GDM1 (cell line): ENCODE data around the gene TRIO.
"Not testable (repeated sequence)": the region's sequence is repeated elsewhere in the genome, so short reads cannot be mapped to it uniquely, and the experiment has no call there.

ENCODE experiments used
- DNase-seq: peaks from one replicate; lab custom pipeline; 2025; lab: John Stamatoyannopoulos, UW

TRIO gene

DNA sequence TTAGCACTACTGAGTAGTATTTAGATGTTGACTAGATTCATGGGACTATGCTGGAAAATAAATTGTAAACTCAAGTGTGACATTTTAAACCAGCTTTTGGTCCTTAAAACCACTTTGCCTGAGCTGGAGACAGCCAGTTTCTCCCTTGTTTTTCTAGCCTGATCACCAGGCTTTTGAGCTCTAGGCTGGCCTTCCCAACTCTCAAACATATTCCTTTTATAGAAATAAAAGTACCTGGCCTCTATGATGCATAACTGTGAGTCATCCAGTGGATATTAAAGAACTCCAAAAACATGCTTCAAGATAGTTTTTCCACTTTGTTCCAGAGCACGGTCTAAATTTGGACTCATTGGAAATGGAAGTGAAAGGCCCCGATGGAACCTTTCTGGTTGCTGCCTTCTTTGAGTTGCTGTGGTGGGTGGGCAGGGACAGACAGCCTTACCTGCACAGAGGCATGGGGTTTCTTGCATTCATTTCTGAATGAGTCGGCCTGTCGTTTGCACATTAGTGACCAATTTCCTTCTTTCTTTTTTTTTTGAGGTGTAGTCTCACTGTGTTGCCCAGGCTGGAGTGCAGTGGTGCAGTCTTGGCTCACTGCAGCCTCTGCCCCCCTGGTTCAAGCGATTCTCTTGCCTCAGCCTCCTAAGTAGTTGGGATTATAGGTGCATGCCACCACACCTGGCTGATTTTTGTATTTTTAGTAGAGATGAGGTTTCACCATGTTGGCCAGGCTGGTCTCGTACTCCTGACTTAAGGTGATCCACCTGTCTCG lies 43.1 kb downstream of the TRIO start:
- DNase-seq = no peak

GRCh38 chr5:14187157-14187556 lies 44.0 kb downstream of the TRIO start:
- no peak for DNase-seq

DNA sequence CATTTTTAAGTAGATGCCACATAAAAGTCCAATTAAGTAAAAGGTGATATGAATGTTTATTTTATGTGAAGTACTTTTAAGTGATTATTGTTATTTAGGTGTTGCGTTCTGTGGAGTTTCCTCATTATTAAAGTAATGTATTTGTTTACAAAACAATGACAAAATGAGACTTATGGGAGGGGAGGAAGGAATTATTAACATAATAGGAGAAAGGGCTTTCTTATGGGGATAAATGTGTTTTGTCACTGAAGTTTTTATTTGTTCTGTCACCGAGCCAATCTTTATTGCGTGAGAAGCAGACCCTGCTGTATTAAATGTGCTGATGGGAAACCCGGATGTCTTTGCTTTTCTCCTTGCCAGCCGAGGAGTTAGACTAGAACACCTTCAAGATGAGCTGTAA lies 44.5 kb downstream of the TRIO start:
- no peak for DNase-seq

DNA sequence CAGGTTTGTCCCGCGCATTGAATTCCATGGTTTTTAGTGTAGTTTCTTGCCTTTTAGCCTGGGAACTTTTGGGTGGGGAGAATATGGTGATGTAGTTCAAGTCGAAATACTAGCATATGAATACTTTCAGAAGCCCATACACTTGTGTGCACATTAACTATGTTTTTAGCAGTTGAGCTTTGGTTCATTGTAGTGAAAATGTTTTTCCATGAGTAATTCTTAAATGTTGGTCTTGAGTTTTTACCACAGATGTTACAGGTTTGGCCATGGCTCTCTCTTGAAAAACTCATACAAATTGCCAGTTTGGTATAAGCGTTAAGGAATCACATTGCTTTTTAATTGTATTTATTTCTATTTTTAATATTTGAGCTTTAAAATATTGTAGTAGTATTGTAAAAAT lies 45.6 kb downstream of the TRIO start:
- DNase-seq = no peak

- no peak for DNase-seq
These were observed 46.5 kb downstream of the TRIO start for GRCh38 chr5:14189680-14190079.

DNA sequence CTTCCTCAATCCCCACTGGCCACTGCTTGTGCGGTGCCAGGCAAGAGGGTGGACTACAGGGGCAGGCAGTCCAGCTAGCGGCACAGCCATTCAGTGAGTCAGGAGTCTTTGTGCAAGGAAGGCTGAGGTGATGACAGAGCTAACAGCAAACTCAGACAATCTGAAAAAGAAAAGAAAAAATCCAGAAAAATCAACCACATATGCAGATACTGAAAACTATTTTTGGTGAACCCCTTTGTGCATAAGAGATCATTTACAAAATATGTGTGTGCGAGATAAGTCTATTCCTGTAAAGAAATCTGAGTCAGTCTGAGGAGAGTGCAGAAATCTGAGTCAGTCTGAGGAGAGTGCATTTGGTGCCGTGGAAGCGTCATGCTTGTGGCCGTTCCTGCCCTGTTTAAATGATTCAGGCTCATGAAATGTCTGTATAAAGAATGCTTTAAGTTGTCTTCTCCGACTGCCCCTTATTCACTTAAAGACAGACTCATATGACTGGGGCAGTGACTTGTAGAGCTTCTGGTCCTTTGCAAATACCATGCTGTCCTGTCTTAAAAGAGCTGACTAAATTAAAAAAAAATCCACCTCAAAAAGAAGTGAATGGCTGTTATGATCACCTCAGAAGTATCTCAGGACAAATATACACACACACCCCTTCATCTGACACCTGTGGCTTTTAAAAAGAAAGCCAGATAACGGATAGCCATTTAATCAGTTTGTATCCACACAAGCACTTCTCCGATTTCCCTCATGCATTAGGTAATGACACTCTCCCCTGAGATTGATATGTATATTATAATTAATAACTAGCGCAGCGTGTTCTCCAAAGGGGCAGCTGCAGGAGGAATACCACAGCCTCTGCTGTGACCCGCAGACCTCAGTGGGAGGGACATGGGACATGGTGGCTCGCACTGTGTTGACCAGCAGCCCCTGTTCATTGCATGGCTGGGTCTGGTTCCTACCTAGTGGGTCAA lies 47.3 kb downstream of the TRIO start:
- no peak for DNase-seq

- DNase-seq = no peak
These were observed 48.2 kb downstream of the TRIO start for GRCh38 chr5:14191325-14191724.

GRCh38 chr5:14193496-14193895 lies 50.4 kb downstream of the TRIO start:
- no peak for DNase-seq

DNA sequence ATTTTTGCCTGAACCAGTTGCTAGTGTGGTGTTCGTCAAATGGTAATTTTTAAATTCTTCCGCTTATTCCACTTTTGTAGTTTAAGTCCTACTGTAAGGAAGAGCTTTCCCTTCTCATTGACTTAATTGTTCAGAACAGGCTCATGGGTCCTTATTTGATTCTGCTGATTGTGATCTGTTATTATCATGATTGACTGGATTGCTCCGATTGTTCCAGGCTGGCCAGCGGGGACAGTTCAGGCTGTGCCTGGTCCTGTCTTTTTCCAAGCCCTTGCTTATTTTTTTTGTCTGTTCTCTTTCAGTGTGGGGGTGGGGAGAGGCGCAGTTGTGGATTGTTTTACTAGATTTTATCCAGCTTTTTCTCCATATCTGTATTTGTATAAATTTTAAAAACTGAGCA lies 52.4 kb downstream of the TRIO start:
- no peak for DNase-seq

- no peak for DNase-seq
These were observed 53.9 kb downstream of the TRIO start for GRCh38 chr5:14197056-14197455.

DNA sequence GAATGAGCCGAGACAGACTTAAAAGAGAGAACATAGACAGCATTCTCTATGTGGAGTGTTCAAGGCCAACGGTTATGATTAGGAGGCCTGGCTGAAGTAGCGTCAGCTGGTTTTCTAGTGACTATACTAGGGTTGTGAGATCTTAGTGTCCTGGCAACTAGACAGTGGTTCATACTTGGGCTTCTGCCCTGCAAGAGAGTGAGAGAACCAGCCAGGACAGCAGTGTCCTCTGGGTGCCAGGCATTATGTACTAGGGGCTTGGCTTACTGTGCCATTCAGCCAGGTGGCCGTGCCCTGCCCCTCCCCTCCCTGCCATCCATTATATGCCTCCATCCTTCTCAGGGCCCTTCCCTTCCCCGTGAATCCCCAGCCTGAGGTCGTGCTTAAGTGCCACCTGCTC lies 56.8 kb downstream of the TRIO start:
- no peak for DNase-seq

DNA sequence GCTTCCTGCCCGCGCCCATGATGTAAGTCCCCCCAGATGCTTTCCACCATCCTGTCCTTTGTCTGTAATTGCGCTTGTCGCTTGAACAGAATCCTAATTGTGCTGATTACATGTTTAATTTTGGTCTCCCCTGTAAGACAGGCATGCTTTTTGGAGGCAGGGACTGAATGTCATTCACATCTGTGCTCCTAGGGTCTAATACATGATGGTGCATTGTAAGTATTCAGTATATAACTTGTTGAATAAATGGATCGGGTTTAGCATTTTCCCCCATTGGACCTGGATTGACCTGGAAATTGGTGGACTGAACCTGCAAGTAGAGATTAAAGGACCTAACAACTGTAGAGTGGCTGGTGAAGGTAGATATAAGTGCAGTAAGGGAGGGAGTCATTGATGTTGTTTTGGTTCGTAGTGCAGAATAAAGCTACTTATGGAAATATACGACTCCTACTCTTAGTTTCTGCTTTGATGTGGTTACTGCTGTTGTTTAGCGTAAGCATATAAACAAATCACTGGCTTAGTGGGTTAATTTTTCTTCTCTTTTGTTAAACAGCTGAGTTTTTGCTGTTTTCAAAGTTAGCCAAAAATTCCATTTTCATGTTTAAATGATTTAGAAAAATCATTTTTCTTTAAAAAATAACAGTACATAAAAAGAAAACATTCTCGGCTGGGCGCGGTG lies 57.3 kb downstream of the TRIO start:
- no peak for DNase-seq

DNA sequence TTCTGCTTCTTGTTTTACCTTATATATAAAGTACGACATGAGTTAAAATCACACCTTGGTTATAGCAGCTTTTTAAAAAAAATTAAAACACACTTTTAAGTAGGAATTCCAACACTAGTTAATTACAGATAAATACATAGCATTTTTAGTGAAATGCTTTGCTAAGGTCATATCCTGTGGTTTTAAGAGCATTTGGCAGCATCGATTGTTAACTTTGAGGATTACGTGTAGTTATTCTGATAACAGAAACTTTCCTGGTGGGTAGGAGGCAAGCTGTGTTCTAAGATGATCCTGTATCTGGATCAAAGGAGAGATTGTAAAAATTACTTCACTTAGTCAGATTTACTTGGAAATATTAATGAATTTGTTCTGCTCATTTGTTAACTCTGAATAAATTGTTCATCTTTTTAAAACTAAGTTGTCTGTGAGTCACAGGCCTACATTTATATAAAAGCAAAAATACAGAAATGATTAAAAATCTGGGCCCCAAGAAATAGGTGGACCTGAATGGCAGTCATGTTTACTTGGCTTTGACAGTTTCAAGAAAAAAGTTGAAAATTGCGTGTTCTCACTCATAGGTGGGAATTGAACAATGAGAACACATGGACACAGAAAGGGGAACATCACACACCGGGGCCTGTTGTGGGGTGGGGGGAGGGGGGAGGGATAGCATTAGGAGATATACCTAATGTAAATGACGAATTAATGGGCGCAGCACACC lies 58.3 kb downstream of the TRIO start:
- DNase-seq = no peak

GRCh38 chr5:14202462-14202861 lies 59.3 kb downstream of the TRIO start:
- no peak for DNase-seq

GRCh38 chr5:14204011-14204670 lies 61.0 kb downstream of the TRIO start:
- DNase-seq = no peak

DNA sequence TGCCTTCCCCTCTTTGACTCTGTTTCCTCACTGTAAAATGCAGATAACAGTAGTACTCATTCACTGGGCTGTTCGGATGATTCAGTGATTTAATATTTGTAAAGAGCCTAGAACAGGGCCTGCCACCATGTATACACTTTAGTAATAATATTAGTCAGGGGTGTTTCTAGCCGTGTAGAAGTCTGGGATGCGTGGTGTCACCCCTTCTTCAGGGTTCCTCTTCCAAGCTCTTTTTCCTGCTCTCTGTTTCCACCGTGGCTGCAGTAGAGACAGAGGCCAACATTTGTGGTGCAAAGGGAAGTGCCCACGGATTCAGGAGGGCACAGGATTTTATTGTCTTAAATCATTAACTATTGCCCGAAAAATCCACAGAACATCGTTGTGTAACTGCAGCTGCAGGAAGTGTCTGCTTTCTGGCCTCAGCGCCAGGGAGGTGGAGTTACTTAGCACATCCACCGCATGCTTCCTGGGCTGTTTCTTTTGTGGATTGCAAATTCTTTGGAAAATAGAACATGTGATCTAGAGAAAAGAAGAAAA lies 61.7 kb downstream of the TRIO start:
- DNase-seq = peak; percentile 26

DNA sequence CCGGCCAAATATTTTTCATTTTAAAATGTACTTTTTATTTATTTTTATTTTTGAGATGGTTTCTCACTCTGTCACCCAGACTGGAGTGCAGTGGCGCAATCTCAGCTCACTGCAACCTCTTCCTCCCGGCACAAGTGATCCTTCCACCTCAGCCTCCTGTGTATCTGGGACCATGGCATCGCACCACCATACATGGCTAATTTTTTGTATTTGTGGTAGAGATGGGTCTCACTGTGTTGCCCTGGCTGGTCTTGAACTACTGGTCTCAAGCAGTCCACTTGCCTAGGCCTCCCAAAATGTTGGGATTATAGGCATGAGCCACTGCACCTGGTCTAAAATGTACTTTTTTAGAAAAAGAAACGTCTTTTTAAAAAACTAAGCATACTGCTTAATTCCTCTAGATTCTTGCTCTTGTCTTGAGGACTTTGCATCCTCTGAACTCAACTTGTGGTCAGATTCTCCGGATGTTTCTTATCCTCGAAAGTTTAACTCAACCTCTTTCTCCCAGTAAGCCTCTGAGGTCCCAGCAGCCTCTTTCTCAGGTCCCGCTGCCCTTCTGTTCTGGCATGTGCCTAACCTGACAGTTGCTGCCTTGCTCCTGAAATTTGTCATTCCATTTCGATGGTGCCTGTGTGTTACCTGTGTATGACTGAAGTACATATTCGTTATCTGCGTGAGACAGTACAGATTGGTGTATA lies 63.0 kb downstream of the TRIO start:
- DNase-seq = no peak

GRCh38 chr5:14207428-14207827 lies 64.3 kb downstream of the TRIO start:
- not testable (repeated sequence) for DNase-seq

DNA sequence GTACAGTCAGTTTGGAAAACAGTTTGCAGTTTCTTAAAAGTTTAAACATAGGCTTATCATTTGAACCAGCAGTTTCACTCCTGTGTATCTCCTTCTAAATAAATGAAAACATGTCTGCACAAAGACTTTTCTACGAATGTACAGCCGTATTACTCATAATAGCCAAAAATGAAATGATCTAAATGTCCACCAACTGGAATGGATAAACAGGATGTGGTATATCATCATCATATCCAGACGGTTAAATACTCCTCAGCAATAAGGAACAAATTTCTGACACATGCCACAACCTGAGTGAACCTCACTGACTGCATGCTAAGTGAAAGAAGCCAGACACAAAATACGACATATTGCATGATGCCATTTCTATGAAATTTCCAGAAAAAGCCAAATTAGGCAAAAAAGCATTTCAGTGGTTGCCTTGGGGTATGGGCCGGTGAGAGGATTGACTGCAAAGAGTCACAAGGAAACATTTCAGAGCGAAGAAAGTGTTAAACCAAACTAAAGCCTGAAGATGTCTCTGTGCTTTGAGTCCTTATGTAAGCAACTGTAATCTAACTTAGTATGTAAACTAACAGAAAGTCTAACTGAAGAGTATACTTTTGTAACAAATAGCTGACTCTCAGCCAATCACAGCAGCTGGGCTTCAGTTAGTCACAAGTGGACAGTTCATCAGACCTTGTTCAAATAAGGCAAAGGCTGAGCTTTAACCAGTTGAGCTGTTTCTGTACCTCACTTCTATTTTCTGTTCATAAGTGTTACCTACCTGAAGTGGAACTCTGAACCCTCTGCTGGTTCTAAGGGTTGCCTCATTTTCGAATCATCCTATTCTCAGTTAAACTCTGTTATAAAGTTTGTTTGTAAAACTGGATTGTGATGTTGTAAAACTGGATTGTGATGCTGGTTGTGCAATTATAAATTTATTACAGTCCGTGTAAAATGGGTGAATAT lies 65.2 kb downstream of the TRIO start:
- DNase-seq = no peak
